22Rv1 (cell line): ENCODE results near the gene SNX4.

Experiments
- CTCF ChIP-seq: fragments of 450-650 bp; IDR thresholded peaks from 2 replicates; pipeline ENCODE4 v1.5.1; 2017; ENCODE audit warnings: mild to moderate bottlenecking
- ZFX ChIP-seq: fragments of 450-650 bp; IDR thresholded peaks from 2 replicates; pipeline ENCODE4 v1.6.1; 2017; ENCODE audit warnings: antibody characterized with exemption, borderline replicate concordance

DNA sequence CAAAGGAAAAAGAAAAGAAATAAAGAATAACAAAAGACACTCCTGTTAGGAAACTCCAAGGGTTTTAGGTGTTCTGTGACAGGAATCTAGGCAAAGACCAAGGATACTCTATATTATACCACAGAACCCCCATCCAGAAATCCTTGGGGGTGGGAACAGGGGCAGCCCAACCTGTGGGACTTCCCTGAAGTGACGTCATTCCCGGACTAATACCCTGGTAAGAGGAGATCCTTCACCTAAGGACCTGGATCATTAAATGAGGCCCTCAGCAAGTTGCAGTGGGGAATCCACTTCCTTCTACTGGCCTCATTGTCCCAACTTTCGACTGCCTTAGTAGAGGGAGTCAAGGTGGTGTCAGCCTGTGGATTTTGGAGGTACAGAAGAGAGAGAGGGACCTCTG is 103.8 kb downstream of the SNX4 start:
- TF ChIP-seq CTCF (no peak), ZFX (no peak)
